Measurements from ENCODE around the gene GKN1. TPM values are rescaled to one million over a fixed set of nuclear protein-coding genes. Genes with fewer than 3 reads are reported as not detected.

GKN1 gene
- total and polyA plus RNA-seq, 2 of the 8 experiments (the other 6 are each of a cell fraction or from before 2014, with no cell fraction given) = not detected

DNA sequence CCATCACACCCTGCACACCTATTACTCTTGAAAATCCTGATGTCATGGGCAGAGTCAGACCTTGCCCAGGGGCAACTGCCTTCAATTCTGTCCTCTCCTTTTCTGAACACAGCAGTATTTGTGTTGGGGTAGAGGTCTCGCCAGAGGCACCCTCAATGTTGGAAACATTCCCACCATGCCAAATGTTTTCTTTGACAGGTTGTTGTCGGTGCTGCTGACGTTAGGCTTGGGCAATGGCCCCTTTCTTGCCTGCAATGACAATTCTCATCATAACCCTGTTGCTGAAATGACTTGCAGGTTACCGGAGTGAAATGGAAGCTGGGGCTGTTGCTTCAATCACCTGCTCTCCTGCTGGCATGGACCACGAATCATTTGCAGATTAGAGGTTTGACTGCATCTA lies 17.9 kb downstream of the GKN1 start (continued):
- TF ChIP-seq, protein P1, sequence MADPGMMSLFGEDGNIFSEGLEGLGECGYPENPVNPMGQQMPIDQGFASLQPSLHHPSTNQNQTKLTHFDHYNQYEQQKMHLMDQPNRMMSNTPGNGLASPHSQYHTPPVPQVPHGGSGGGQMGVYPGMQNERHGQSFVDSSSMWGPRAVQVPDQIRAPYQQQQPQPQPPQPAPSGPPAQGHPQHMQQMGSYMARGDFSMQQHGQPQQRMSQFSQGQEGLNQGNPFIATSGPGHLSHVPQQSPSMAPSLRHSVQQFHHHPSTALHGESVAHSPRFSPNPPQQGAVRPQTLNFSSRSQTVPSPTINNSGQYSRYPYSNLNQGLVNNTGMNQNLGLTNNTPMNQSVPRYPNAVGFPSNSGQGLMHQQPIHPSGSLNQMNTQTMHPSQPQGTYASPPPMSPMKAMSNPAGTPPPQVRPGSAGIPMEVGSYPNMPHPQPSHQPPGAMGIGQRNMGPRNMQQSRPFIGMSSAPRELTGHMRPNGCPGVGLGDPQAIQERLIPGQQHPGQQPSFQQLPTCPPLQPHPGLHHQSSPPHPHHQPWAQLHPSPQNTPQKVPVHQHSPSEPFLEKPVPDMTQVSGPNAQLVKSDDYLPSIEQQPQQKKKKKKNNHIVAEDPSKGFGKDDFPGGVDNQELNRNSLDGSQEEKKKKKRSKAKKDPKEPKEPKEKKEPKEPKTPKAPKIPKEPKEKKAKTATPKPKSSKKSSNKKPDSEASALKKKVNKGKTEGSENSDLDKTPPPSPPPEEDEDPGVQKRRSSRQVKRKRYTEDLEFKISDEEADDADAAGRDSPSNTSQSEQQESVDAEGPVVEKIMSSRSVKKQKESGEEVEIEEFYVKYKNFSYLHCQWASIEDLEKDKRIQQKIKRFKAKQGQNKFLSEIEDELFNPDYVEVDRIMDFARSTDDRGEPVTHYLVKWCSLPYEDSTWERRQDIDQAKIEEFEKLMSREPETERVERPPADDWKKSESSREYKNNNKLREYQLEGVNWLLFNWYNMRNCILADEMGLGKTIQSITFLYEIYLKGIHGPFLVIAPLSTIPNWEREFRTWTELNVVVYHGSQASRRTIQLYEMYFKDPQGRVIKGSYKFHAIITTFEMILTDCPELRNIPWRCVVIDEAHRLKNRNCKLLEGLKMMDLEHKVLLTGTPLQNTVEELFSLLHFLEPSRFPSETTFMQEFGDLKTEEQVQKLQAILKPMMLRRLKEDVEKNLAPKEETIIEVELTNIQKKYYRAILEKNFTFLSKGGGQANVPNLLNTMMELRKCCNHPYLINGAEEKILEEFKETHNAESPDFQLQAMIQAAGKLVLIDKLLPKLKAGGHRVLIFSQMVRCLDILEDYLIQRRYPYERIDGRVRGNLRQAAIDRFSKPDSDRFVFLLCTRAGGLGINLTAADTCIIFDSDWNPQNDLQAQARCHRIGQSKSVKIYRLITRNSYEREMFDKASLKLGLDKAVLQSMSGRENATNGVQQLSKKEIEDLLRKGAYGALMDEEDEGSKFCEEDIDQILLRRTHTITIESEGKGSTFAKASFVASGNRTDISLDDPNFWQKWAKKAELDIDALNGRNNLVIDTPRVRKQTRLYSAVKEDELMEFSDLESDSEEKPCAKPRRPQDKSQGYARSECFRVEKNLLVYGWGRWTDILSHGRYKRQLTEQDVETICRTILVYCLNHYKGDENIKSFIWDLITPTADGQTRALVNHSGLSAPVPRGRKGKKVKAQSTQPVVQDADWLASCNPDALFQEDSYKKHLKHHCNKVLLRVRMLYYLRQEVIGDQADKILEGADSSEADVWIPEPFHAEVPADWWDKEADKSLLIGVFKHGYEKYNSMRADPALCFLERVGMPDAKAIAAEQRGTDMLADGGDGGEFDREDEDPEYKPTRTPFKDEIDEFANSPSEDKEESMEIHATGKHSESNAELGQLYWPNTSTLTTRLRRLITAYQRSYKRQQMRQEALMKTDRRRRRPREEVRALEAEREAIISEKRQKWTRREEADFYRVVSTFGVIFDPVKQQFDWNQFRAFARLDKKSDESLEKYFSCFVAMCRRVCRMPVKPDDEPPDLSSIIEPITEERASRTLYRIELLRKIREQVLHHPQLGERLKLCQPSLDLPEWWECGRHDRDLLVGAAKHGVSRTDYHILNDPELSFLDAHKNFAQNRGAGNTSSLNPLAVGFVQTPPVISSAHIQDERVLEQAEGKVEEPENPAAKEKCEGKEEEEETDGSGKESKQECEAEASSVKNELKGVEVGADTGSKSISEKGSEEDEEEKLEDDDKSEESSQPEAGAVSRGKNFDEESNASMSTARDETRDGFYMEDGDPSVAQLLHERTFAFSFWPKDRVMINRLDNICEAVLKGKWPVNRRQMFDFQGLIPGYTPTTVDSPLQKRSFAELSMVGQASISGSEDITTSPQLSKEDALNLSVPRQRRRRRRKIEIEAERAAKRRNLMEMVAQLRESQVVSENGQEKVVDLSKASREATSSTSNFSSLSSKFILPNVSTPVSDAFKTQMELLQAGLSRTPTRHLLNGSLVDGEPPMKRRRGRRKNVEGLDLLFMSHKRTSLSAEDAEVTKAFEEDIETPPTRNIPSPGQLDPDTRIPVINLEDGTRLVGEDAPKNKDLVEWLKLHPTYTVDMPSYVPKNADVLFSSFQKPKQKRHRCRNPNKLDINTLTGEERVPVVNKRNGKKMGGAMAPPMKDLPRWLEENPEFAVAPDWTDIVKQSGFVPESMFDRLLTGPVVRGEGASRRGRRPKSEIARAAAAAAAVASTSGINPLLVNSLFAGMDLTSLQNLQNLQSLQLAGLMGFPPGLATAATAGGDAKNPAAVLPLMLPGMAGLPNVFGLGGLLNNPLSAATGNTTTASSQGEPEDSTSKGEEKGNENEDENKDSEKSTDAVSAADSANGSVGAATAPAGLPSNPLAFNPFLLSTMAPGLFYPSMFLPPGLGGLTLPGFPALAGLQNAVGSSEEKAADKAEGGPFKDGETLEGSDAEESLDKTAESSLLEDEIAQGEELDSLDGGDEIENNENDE (IDR thresholded peaks at IDR 0.05; ENCODE audit: insufficient replicate concordance, low read length) = no peak
- no peak for TF ChIP-seq HDAC2 (IDR thresholded peaks at IDR 0.05; ENCODE audit: borderline replicate concordance in 1 of 2, low read depth in 2 of 2, low read length in 2 of 2)
- TF ChIP-seq TAF7 (optimal IDR thresholded peaks at IDR 0.05; ENCODE audit: borderline replicate concordance, low read depth, low read length) = no peak
- no peak for TF ChIP-seq CEBPB (IDR thresholded peaks at IDR 0.05; ENCODE audit: low read depth, low read length)
- TF ChIP-seq TBP (IDR thresholded peaks at IDR 0.05; ENCODE audit: low read depth, low read length) = no peak
